Stimulated activated CD4-positive, alpha-beta T cell treated with anti-CD3 and anti-CD28 coated beads, Interleukin-4, amount 100 ng/mL, for 24 hours (primary cell): Measurements from ENCODE around the gene TJP1.

ENCODE experiments used
- DNase-seq: peaks from one replicate; pipeline ENCODE4 v3.0.0-alpha.2; 2020

TJP1 gene

DNA sequence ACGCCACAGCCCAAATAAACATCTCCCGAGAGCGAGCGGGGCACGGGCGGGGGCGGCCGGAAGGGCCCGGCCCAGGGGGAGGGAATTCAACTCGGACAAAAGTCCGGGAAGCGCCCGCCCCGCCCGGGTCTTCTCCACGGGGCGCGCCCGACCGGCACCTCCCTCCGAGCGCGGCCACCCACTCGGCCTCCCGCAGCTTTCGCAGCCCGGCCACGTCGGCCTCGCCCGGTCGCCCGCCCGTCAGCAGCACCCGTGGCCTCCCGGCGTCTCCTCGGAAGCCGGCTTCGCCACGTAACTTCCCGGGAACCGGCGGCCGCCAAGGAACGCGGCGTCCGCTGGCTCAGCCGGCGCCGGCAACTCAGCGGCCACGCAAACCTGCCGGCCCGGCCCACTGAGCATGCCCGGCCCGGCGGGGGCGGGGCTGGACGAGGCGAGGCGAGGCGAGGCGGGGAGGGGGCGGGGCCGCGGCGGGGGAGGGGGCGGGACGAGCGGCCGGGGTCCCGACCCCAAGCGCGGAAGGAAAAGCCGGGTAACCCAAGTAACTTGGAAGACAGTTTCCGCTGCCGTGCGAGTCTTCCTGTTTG lies at the start of gene TJP1:
Gene TJP1 (minus strand): TSS at position 369 of the 584 bp plus-strand sequence. CDS start 440 bp downstream, outside the sequence.
- DNase-seq: no peak

- DNase-seq: no peak
These were observed 49.1 kb upstream of the TJP1 start for GRCh38 chr15:29871401-29871800.

DNA sequence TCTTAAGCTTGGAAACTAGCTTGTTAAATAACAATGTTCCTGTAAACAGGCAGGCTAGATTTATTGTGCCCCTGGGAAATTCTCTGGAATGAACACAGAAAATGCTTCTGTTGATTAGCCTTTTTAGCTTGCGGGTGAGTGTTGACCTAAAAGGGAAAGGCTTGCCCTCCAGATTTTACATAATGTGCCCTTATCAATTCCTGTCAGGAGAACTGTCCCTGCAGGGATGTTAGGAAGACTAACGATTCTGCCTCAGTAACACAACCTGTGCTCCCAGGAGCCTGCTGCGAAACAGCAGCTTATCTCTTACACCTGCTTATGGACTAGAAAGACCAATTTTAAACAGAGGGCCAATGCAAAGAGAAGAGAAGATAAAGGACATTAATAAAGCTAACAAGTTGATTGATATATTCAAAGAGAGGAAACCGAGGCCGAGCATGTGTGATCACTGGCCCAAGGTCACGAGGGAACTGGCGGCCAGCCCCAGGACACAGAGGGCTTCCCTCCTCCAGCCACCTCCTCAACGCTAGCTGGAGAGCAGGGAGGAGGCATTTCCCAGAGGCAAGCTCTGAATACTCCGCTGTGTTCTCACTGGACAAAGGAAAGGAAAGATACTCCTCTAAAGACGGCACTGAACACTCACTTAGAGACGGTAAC lies 48.4 kb upstream of the TJP1 start:
- DNase-seq: no peak

DNA sequence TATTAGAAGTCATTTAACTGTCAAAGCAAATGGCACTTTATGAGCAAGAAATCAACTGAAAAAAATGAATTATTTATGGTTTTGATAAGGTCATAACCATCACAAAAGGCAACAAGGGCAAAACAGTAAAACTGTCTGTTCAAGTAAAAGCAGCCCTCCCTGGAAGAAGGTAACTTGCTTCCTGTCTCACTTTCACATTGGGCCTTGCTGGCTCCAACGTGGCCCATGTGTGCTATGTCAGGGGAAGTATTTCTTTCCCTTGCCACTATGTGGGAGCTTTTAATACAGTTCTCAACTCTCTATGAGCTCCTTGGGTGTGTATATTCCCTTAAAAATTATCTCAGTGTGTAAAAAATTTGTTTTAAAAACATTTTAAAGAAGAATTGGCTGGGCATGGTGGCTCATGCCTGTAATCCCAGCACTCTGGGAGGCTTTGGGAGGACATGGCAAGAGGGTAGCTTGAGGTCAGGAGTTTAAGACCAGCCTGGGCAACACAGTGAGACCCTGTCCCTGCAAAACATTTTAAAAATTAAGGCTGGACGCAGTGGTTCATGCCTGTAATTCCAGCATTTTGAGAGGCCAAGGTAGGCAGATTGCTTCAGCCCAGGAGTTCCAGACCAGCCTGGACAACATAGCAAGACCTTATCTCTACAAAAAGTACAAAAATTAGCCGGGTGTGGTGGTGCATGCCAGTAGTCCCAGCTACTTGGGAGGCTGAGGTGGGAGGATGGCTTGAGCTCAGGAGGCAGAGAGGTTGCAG lies 45.2 kb upstream of the TJP1 start:
- DNase-seq: no peak

DNA sequence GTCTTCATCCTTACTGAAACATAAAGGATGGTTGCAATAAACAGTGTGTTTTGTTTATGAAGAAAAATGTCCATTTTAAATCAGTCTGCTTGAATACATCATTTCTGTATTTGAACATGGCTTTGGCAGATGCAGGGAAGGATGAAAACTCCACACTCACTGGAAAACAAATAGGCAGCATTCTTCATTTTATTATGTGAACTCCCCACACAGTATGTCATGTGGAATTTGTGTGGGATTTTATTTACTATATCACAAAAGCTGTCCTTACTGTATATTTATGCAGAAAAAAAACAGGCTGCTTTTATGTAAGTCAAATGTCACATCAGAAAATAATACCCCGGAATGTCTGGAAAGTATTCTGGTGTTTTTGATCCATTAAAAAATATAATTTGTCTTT lies 44.1 kb upstream of the TJP1 start:
- DNase-seq: no peak

DNA sequence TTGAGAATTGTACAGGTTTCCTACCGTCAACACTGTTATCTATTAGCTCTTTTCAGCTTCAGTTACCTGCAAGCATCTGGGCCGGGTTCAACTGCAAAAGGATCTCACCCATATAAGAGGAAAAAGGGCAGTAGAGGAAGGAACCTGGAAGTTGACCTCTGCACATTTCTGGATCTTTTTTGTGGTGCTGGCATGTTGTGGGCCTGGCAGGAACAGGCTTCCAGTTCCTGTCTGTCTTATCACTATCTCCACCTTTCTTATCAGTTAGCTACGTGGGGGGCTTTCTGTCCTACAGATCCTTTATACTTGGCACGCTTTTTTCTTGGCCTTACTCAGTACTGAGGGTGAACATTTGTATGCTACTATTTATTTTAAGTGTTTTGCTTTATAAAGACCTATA lies 42.2 kb upstream of the TJP1 start:
- no peak for DNase-seq

DNA sequence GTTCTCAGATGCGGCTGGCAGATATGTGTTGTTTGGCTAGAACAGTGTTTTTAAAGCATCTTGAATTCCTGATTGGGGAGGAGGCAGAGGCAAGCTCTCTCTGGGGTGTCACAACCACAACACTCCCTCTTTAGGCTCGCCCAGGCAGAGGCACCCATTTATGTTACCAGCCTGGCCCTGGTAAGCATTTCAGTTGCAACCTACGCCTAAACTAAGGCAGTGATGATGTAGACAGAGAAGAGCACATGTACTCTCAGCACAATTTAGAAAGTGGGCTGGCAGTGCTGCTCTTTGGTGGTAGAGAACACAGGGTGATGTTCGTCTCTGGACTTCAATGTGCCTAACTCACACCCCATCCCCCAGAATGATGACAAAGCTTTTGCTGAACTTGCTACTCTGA lies 41.2 kb upstream of the TJP1 start:
- no peak for DNase-seq

GRCh38 chr15:29862271-29862670 lies 40.0 kb upstream of the TJP1 start:
- DNase-seq: no peak

DNA sequence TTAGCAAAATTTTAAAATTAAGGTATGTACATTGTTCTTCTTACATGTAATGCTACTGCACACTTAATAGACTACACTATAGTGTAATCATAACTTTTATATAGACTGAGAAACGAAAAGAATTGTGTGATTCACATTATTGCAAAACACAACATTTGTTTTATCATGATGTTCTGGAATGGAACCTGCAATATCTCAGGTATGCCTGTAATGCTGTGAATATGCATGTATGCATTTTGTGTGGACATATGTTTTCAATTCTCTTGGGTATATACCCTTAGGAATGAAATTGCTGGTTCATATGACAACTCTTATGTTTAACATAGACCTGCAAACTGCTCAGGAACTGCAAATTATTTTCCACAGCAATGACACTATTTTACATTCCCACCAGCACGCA lies 38.6 kb upstream of the TJP1 start:
- DNase-seq: no peak

- DNase-seq: no peak
These were observed 37.9 kb upstream of the TJP1 start for GRCh38 chr15:29859973-29860715.

GRCh38 chr15:29859293-29859692 lies 37.0 kb upstream of the TJP1 start:
- no peak for DNase-seq

- DNase-seq: no peak
These were observed 35.0 kb upstream of the TJP1 start for GRCh38 chr15:29857221-29857789.

- no peak for DNase-seq
These were observed 32.1 kb upstream of the TJP1 start for GRCh38 chr15:29854413-29854812.

GRCh38 chr15:29853211-29853987 lies 31.1 kb upstream of the TJP1 start:
- DNase-seq: no peak

GRCh38 chr15:29852201-29852600 lies 29.9 kb upstream of the TJP1 start:
- no peak for DNase-seq

DNA sequence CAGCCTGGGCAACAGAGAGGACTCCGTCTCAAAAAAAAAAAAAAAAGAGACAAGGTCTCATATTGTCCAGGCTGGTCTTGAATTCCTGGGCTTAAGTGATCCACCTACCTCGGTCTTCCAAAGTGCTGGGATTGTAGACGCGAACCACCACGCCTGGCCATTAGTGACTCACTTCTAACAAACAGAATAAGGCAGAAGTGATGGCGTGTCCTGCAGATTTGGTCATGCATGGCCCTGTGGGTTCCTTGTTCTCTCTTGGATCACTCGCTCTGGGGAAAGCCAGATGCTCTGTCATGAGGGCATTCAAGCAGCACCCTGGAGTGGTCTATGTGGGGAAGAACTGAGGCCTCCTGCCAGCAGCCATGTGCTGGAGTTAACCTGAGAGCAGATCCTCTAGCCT lies 27.4 kb upstream of the TJP1 start:
- DNase-seq: no peak

DNA sequence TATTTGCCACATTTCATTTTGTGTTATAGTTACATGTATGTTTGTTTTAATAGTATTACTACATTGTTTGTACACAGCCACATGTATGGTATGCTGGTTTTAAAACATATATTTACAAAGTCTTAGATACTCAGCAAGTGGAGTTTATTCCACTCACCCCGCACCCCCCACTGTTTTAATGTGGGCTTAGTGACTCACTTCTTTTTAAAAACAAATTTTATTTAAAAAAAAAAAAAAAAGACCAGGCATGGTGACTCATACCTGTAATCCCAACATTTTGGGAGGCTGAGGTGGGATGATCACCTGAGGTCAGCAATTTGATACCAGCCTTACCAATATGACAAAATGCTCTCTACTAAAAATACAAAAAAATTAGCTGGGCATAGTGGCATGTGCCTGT lies 26.9 kb upstream of the TJP1 start:
- no peak for DNase-seq

- no peak for DNase-seq
These were observed 22.1 kb upstream of the TJP1 start for GRCh38 chr15:29844290-29844903.

- DNase-seq: no peak
These were observed 20.0 kb upstream of the TJP1 start for GRCh38 chr15:29842290-29842689.

DNA sequence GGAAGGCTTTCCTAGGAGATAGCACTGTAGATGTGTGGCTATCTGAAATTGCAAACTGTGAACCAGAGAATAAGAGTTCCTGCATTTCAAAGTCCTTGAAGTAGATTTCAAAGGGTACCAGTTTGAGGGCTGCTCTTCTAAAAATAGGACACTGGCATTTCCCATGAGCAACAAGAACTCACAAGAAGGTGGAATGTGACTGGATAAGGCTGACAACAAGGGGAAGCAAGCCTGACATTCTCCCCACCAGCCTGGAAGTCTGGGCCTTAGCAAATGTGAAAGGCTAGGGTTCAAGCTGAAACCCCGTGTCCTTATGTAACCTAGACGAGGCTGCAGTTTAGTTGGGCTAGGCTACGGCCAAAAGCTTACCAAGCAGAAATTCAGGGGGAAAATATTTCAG lies 18.7 kb upstream of the TJP1 start:
- no peak for DNase-seq

- no peak for DNase-seq
These were observed 17.8 kb upstream of the TJP1 start for GRCh38 chr15:29840054-29840453.
